GM18511 (cell line): ENCODE data around the gene ENTPD8.

Experiments
- ATAC-seq: cut with Tn5 transposase; IDR thresholded peaks from one replicate; pipeline ENCODE4 v1.9.1; 2021; ENCODE audit warnings: mild to moderate bottlenecking, moderate library complexity; ENCODE audit not compliant: unreplicated experiment

Gene ENTPD8

DNA sequence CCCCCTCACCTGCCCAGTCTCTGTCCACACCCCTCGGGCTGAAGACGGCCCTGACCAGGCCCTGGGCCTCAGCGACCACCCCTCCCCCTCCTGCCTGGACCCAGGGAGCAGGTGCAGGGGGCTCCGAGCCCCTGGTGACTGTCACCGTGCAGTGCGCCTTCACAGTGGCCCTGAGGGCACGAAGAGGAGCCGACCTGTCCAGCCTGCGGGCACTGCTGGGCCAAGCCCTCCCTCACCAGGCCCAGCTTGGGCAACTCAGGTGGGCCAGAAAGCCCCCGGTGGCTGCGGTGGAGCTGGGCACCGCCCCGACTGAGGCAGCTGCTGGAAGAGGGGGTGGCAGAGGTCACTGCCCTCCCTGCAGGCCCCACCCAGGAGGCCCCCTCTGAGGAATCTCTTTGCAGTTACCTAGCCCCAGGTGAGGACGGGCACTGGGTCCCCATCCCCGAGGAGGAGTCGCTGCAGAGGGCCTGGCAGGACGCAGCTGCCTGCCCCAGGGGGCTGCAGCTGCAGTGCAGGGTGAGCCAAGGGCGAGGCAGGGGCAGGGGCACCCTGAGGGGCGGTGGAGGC lies 7.7 kb downstream of the ENTPD8 start:
- ATAC-seq = no peak

DNA sequence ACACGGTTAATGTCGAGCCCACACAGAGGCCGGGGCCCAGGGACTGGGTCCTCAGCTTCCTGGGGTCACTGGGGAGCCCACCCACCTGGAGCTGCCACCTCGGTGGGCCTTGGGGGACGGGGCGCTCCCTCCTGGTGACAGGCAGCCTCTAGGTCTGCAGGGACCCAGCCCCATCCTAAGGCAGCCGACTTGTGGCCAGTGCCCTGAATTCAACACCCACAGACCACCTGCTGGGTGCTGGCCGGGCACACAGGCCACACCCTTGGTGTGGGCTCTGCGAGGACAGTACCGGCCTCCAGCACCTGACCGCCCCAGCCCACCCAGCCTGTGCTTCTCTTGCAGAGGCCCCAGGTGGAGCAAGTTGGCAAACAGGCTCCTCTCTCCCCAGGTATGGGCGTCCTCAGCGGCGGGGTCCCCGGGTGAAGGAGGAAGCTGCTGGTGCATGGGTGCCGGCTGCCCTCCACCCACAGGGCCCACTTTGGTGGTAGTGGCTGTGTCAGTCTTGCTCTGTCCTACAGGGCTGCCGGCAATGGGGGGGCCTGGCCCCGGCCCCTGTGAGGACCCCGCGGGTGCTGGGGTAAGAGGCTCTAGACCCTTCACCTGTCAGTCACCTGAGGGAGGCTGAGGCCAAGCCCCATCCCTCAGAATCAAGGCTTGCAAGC lies 8.3 kb downstream of the ENTPD8 start:
- no peak for ATAC-seq

DNA sequence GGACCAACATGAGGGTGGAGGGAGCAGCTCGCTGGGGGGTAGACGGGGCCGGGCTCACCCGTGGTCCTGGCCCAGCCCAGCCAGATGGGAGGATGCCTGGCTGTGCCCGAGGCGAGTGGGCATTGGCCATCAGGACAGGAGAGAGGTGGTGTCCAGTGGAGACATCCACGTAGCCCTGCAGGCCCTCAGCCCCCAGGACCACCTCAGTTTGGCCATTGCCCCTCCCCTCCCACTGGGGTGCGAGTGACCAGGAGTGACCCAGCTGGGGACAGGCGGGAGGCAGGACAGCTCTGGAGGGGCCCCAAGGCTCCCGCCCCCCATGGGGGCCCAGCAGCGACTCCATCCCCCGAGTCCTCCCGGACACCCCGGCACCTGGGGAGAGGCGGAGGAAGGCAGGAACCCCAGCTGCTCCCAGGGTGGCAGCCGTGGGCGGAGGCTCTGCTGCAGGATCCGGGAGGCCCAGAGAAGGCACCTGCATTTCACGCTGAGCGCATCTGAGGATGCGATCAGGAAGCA lies 9.7 kb downstream of the ENTPD8 start:
- no peak for ATAC-seq

DNA sequence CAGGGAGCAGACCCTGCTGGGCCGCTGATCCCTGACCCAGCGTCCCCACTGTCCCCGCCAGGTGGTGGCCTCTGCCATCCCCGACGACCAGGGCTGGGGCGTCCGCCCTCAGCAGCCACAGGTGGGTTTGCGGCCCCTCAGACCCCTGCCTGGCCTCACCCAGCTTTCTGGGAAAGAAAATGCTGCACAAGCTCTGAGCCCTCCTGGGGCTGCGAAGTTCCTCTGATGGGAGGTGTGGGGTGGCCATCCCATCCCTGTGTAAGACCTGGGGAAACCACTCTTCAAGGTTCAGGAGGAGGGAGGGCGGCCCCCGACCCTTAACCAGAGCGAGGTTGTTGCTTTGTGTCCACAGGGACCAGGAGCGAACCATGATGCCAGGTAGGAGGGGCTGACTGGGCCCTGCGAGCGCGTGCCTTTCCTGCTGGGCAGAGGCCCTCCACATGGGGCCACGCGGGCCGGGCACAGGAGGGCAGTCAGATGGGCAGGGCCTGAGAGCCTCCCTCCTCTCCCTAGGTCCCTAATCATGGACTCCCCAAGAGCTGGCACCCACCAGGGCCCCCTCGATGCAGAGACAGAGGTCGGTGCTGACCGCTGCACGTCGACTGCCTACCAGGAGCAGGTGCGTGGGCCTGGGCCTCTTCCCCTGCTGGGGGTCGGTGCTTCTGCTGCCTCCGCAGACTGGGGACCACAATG lies 10.3 kb downstream of the ENTPD8 start:
- no peak for ATAC-seq

DNA sequence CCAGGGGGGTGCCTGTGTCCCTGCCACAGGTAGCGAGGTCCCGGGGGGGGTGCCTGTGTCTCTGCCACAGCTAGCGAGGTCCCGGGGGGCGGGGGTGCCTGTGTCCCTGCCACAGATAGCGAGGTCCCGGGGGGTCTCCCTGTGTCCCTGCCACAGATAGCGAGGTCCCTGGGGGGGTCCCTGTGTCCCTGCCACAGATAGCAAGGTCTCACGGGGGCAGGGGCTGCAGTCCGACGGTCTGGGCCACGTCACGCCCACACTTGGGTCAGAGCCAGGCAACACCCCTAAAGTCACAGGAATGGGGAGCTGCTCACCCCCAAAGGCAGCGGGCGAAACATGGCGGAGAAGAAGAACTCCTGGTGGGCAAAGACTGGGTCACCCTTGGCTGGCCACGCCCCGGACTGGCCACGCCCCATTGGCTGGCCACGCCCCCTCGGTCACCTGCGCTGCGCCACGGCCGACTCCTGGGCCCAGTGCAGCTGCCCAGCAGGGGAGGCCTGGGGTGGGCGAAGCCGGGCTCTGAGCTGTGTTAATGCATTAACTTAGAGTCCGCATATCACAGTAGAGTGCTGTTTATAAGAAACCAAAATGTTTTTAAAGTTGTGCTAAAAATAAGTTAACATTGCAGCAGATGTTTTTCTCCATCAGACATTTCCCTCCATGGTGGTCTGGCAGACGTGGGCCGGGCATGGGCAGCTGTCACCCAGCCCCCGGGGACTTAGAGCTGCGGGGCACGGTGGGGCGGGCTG lies 11.0 kb downstream of the ENTPD8 start:
- no peak for ATAC-seq

DNA sequence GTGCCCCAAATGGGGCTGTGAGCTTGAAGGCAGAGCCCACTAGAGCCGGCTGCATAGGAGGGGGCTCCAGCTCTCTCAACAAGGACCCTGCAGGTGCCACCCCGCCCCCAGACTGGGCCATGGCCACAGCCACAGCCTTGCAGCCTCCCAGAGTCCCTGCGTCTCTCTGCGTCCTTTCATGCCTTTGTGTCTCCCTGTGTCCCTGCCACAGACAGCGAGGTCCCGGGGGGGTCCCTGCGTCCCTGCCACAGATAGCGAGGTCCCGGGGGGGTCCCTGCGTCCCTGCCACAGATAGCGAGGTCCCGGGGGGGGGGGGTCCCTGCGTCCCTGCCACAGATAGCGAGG lies 11.6 kb downstream of the ENTPD8 start:
- ATAC-seq = no peak

DNA sequence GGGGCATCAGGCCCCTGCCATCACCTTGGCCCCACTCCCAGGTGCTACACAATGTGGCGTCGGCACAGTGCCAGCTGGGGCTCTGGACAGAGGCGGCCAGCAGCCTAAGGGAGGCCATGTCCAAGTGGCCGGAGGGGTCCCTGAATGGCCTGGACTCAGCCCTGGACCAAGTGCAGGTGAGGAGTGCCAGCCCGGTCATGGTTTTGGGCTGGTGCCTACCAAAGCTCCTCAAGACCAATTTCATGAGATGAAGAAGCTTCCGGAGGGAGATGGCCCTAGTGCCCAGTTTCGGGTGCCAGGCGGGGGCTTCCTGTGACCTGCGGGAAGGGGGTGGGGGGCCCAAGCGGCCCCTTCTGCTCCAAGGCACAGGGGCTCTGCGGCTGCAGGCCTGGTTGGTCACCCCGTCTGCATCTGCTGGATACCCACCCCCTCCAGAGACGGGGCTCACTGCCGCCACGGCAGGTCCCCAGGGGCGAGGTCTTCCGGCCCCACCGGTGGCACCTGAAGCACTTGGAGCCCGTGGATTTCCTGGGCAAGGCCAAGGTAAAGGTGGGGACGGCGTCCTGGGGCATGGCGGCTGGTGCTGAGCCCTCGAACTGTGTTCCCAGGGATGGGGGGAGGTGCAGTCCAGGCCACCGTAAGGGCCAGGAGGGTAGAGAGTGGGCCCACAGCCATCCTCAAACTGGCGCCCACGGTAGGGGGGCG lies 12.2 kb downstream of the ENTPD8 start:
- ATAC-seq = no peak

DNA sequence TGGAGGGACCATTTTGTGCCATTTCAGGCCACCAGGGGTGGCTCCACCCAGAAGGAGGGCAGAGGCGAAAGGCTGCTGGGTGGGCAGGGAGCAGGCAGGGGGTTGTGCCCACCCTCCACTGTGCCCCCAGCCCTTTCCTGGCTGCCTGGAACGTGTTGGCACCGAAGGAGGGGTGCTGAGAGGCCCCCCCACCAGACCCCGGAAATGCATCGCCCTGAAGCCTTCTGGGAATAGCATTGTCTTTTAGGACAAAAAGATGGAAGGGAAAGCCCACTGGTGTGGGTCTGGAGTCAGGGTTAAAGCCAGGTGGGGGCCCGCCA lies 12.9 kb downstream of the ENTPD8 start:
- ATAC-seq = no peak

DNA sequence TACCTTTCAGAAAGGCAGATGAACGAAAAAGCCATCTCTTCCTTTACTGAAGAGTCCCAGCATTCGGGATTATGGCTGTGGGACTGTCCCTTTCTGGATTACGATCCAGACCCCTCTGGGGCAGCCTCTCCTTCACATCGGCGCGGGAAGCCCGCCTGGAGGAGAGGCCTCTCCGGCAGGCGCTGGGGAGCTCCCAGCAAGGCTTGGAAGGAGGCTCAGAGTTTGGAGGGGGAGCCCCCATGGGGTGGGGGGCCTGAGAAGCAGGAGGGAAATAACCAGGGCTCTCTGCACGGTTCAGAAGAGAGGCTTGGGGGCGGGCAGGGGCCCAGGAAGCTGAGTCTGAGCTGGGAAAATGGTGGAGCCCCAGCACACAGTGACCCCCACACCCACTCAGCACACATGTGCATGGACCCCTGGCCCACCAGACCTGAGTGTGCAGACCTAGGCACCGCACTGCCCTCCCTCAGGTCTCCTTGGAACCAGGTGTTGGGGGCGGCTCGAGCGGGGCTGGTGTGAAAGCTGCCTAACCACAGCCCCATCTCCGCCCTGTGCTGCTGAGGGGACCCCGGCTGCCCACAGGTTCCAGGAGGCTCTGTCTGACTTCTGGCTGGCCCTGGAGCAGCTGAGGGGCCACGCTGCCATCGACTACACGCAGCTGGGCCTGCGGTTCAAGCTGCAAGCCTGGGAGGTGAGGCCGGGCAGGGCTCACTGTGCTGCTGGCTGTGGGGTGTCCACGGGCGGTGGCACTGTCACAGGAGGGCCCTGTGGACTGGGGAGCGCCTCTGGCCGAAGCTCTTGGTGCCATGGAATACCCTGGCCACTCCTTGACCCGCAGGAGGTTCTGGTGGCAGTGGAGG lies 13.5 kb downstream of the ENTPD8 start:
- no peak for ATAC-seq

DNA sequence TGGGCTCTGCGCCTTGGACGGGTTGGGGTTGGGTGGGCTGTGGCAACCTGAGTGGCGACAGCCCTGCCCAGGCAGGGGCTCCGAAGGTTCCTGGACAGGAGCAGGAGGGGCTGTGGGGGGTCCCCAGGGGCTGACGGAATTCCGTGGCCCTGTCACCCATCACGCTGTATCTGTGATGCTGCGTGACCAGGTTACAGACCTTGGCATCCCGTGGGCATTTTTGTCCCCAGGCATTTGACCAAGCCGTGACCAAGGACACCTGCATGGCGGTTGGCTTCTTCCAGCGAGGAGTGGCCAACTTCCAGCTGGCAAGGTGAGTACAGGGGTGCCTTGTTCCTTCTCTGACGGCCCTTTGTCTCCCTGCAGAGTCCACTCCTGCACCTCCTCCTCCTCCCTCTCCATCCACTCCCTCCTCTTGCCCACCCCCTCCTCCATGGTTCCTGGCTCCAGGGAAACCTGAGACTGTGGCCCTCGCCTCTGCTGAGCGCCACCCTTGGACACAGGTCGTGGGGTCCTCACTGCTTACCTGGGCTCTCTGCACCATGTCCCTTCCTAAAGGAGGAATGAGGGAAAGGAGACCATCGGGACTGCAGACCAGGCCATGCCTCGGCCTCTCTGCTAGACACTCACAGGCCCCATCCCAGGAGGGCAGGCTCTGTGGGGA lies 15.0 kb downstream of the ENTPD8 start:
- no peak for ATAC-seq

DNA sequence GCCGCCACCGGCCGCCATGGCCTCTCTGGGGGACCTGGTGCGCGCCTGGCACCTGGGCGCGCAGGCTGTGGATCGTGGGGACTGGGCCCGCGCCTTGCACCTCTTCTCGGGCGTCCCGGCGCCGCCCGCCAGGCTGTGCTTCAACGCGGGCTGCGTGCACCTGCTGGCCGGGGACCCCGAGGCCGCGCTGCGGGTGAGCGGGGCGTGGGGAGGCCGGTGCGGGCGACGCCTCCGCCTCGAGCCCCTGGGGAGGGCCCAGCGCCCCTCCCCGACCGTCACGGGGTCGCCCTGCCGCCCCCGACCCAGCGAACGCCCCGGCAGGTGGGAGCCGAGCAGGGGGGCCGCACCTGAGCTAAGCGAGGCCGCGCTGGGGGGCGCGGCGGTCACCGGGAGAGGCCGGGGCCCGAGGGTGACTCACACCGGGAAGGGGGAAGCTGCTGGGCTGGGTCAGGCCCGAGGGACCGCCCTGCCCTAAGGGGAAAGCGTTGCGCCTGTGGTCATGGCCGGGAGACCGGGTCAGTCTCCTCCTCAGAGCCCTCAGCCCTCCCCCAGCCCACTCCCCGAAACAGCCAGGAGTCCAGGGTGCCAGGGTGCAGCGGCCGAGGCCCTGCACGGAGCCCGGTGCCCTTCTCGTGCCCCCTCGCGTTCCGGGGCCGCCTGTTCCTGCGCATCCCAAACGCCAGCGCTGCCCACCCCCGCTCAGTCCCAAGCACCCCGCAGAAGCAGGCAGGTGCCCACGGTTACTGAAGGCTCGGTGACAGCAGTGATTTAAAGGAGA lies 17.5 kb downstream of the ENTPD8 start:
- peak; percentile 36 for ATAC-seq

DNA sequence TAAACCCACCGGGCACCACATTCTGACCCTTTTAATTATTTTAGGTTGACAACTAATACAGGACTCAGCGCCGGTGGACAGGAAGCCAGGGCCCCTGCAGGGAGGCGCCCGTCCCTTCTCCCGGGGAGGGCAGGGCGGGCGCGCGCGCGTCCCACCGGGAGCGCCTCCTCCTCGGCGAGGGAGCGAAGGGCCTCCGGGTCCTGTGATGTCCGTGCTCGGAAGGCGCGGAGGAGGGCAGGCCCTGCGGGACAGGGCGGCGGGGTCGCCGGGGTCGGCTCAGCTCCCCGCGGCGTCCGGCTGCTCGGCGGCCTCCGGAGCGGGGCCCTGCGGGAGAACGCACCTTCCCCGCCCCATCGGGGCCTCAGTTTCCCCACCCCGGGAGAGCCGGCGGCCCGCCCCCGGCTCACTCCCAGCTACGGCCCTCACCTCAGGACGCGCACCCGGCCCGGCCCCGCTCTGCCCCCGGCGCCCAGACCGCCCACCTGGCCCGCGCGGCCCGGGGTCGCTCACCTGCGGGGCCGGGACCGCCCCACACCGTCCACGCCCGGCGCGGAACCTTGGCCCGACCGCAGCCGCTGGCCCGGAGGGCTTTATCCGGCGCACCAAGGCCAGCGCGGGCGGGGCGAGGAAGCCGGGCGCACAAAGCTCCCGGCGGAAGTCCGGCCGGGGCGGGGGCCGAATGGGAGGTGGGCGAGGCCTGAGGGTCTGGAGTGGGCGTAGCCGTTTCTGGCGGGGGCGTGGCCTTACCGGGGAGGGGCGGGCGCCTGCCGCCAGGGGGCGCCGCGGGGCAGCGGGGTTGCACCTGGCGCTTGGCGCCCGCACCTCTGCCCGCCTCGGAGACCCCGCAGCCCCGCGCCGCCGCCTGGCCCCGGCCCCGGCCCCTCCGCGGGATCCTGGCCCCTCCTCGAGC lies 18.3 kb downstream of the ENTPD8 start, which contains the start of the genes EXD3 and NOXA1:
TSS of gene EXD3 (minus strand) at position 559 of the 910 bp plus-strand sequence. CDS start 27,805 bp downstream, outside the sequence.
TSS of gene NOXA1 (plus strand) at position 790 of the 910 bp plus-strand sequence. CDS start 137 bp downstream, outside the sequence.
- ATAC-seq = peak; percentile 85

DNA sequence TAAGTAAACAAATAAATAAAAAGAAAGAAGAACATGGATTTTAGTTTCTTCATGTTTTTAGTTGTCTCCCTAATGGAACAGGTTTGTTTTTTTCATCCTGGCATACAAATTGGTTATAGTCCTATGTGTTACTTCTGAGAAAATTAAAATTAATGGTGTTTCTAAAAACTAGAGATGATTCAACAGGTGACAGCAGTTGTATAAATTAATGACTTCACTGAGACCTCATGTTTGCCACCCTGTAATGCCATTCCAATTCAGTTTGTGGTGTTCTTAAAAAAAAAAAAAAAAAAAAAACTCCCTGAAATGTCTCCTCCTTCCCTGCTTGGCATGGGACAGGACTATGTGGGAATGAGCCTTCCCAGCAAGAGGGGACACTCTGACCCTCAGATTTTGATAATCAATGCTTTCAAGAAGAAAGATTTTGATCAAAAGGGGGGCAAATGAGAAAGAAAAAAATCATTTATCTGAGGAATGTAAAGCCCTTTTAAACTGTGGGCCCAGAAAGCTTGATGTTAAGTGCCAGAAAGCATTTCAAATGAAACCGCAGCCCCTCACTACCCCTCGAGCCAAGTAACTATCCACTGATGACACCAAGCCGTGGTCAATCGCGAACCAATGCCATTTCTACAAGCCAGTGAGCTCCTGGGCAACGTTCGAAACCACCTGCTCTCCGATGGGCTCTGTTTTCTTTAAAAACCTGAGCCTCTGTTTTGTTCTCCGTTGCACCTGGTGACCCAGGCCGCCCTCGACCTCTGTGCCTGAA lies 19.1 kb downstream of the ENTPD8 start:
- no peak for ATAC-seq

DNA sequence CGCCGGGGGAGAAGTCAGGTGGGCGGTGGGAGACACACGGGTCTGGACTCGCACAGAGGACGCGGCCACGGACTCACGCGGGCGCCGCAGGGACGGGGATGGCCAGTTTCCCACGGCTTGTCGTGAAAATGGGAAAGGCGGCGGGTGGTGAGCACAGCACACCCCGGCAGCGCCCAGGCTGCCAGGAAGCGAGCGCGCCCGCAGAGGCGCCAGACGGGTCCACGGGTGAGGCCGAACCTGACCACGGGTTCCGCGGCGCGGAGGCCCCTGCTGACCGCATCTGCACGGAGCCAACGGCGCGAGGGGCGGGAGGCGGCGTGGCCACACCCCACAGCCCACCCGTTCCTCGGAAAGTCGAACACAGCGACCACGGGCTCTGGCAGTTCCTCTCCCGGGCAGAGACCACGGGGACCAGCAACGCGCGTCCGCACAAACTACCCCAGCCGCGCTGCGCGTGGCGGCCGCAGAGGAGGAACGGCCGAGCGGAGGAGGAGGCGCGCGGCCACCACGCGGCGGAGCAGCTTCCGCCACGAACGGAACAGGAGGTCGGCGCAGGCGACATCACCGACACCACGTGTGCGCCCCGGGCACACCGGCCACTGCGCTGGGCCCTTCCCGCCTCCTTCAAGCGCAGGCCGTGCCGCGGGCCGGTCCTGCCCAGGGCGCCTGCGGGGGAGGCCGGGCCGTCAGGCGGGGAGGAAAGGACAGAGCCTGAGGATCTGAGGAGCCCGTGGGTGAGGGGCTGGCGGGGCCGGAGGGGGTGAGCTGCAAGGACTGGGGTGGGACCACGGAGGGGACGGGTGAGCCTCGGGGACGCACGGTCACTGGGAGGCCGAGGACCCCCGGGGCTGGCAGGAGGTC lies 23.8 kb downstream of the ENTPD8 start:
- no peak for ATAC-seq

DNA sequence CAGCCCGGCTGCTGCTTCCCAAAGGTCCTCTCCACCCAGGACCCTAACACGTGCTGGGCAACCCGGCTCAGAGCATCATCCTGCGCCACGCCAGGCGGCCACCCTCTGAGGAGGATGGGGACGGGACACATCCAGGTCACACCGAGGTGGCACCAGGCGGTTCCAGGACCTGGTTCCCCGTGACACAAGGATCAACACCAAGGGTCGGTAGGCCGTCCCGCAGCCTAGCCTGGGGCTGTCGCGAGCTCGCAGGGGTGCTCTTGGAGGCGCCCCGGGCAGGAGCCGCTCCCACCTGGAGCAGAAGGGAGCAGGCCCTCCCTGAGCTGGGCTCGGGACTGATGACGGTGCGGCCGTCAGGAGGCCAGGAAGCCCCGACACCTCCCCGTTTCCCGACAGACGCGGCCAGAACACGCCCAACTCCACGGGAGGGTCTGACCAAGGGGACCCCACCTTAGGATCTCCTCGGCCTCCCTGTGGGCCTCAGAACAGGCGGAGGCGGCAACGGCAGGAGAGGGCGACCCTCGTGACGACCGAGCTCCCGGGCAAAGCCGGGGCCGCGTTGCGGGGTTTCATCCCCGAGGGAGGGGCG lies 24.5 kb downstream of the ENTPD8 start:
- ATAC-seq = no peak
